ENCODE results near the gene GOLIM4. TPM values are rescaled to one million over a fixed set of nuclear protein-coding genes. Genes with fewer than 3 reads are reported as not detected.

Gene GOLIM4
- total RNA-seq, 1 donor from 2014 or later = 35.9 TPM

- Mint-ChIP-seq H3K27ac (ENCODE audit: unreplicated experiment) (no peak overlapping the region), H3K4me3 (ENCODE audit: unreplicated experiment) (no peak overlapping the region), H3K9me3 (ENCODE audit: unreplicated experiment) (no peaks in the 10 kb centered on the region), H3K36me3 (ENCODE audit: low read depth, unreplicated experiment) (no peaks in the 10 kb centered on the region), H3K27me3 (ENCODE audit: unreplicated experiment) (no peaks in the 10 kb centered on the region), H3K4me1 (ENCODE audit: unreplicated experiment) (peaks cover 21% of the 10 kb centered on the region)
- no peak for TF ChIP-seq CTCF (IDR thresholded peaks at IDR 0.05; ENCODE audit: unreplicated experiment)
- no peak for DNase-seq (ENCODE audit: low spot score)
Measured at GRCh38 chr3:168085491-168086119, 10.1 kb downstream of the GOLIM4 start.

- DNase-seq (ENCODE audit: low spot score) = no peak
- peaks cover 17% of the 10 kb centered on the region for H3K4me1 Mint-ChIP-seq (ENCODE audit: unreplicated experiment)
- no peak for TF ChIP-seq CTCF (IDR thresholded peaks at IDR 0.05; ENCODE audit: unreplicated experiment)
- H3K27me3 Mint-ChIP-seq (ENCODE audit: unreplicated experiment) = no peaks in the 10 kb centered on the region
- no peaks in the 10 kb centered on the region for H3K36me3 Mint-ChIP-seq (ENCODE audit: low read depth, unreplicated experiment)
- no peak overlapping the region for H3K4me3 Mint-ChIP-seq (ENCODE audit: unreplicated experiment)
- H3K27ac Mint-ChIP-seq (ENCODE audit: unreplicated experiment) = no peak overlapping the region
- H3K9me3 Mint-ChIP-seq (ENCODE audit: unreplicated experiment) = no peaks in the 10 kb centered on the region
Measured at GRCh38 chr3:168083906-168084305, 11.8 kb downstream of the GOLIM4 start.

- Mint-ChIP-seq H3K27ac (ENCODE audit: unreplicated experiment) (no peak overlapping the region), H3K4me3 (ENCODE audit: unreplicated experiment) (no peak overlapping the region), H3K9me3 (ENCODE audit: unreplicated experiment) (no peaks in the 10 kb centered on the region), H3K4me1 (ENCODE audit: unreplicated experiment) (peaks cover 12% of the 10 kb centered on the region), H3K27me3 (ENCODE audit: unreplicated experiment) (no peaks in the 10 kb centered on the region), H3K36me3 (ENCODE audit: low read depth, unreplicated experiment) (no peaks in the 10 kb centered on the region)
- TF ChIP-seq CTCF (IDR thresholded peaks at IDR 0.05; ENCODE audit: unreplicated experiment) = no peak
- DNase-seq (ENCODE audit: low spot score) = no peak
Measured at GRCh38 chr3:168081856-168082255, 13.9 kb downstream of the GOLIM4 start.

GRCh38 chr3:168081171-168081771 is 14.5 kb downstream of the GOLIM4 start:
- H3K27me3 Mint-ChIP-seq (ENCODE audit: unreplicated experiment) = no peaks in the 10 kb centered on the region
- H3K9me3 Mint-ChIP-seq (ENCODE audit: unreplicated experiment) = no peaks in the 10 kb centered on the region
- no peak for DNase-seq (ENCODE audit: low spot score)
- TF ChIP-seq CTCF (IDR thresholded peaks at IDR 0.05; ENCODE audit: unreplicated experiment) = no peak
- H3K4me3 Mint-ChIP-seq (ENCODE audit: unreplicated experiment) = no peak overlapping the region
- H3K4me1 Mint-ChIP-seq (ENCODE audit: unreplicated experiment) = peaks cover 12% of the 10 kb centered on the region
- no peak overlapping the region for H3K27ac Mint-ChIP-seq (ENCODE audit: unreplicated experiment)
- H3K36me3 Mint-ChIP-seq (ENCODE audit: low read depth, unreplicated experiment) = no peaks in the 10 kb centered on the region

GRCh38 chr3:168080499-168081170 is 15.1 kb downstream of the GOLIM4 start:
- H3K27ac Mint-ChIP-seq (ENCODE audit: unreplicated experiment) = no peak overlapping the region
- no peak for TF ChIP-seq CTCF (IDR thresholded peaks at IDR 0.05; ENCODE audit: unreplicated experiment)
- H3K4me1 Mint-ChIP-seq (ENCODE audit: unreplicated experiment) = peaks cover 12% of the 10 kb centered on the region
- H3K36me3 Mint-ChIP-seq (ENCODE audit: low read depth, unreplicated experiment) = no peaks in the 10 kb centered on the region
- no peaks in the 10 kb centered on the region for H3K27me3 Mint-ChIP-seq (ENCODE audit: unreplicated experiment)
- DNase-seq (ENCODE audit: low spot score) = no peak
- no peaks in the 10 kb centered on the region for H3K9me3 Mint-ChIP-seq (ENCODE audit: unreplicated experiment)
- no peak overlapping the region for H3K4me3 Mint-ChIP-seq (ENCODE audit: unreplicated experiment)
